Fibroblast of villous mesenchyme (primary cell): ENCODE measurements around the gene KHDC1. TPM values are rescaled to one million over a fixed set of nuclear protein-coding genes. Genes with fewer than 3 reads are reported as not detected.
"Not testable (repeated sequence)": the region's sequence is repeated elsewhere in the genome, so short reads cannot be mapped to it uniquely, and the experiment has no call there.

Source experiments
- DNase-seq: peaks from one replicate; pipeline ENCODE4 v3.0.0-alpha.2; 2010; ENCODE audit warnings: low read depth
- H3K4me3 ChIP-seq: 2 replicates; pipeline ENCODE4 v1.5.1; 2011; ENCODE audit warnings: low read depth, mild to moderate bottlenecking, low read length
- CTCF ChIP-seq: IDR thresholded peaks from 2 replicates; pipeline ENCODE4 v1.5.1; 2012; ENCODE audit warnings: low read depth, mild to moderate bottlenecking, low read length; ENCODE audit not compliant: insufficient read depth
- total RNA-seq: library from RNA; depleted of rRNA; stranded (reverse); fragments of >200 nt; gene quantifications from 2 replicates; pipeline ENCODE4 v1.2.3, GENCODE V29; 2012

The KHDC1 gene
- total RNA-seq, 1 donor = 3.9 TPM

- TF ChIP-seq CTCF = no peak
These were observed 1.4 kb upstream of the KHDC1 start for GRCh38 chr6:73264446-73264845.

GRCh38 chr6:73263570-73263909, 544 bp upstream of the KHDC1 start:
- peak overlapping the region; percentile 85 for H3K4me3 ChIP-seq
- no peak for TF ChIP-seq CTCF
- no peak for DNase-seq

More at GRCh38 chr6:73264446-73264845, 1.4 kb upstream of the KHDC1 start:
- no peak overlapping the region for H3K4me3 ChIP-seq
- DNase-seq = no peak

- no peak for DNase-seq
- H3K4me3 ChIP-seq = no peak overlapping the region
- TF ChIP-seq CTCF = no peak
These were observed 4.3 kb downstream of the KHDC1 start for GRCh38 chr6:73258721-73259120.

- H3K4me3 ChIP-seq, DNase-seq: not testable (repeated sequence)
These were observed 8.7 kb downstream of the KHDC1 start for GRCh38 chr6:73254323-73254722.

GRCh38 chr6:73252703-73253102, 10.3 kb downstream of the KHDC1 start:
- no peak for TF ChIP-seq CTCF
- H3K4me3 ChIP-seq = no peak overlapping the region

GRCh38 chr6:73250016-73250415, 13.0 kb downstream of the KHDC1 start:
- no peak for DNase-seq
- H3K4me3 ChIP-seq = no peak overlapping the region
- TF ChIP-seq CTCF = no peak

More at GRCh38 chr6:73252703-73253102, 10.3 kb downstream of the KHDC1 start:
- DNase-seq = no peak

- no peak for DNase-seq
- TF ChIP-seq CTCF = no peak
- H3K4me3 ChIP-seq = no peak overlapping the region
These were observed 14.6 kb downstream of the KHDC1 start for GRCh38 chr6:73248192-73248903.
